ENCODE measurements around the gene C6orf52. TPM values are rescaled to one million over a fixed set of nuclear protein-coding genes. Genes with fewer than 3 reads are reported as not detected.
"Not testable (repeated sequence)": the region's sequence is repeated elsewhere in the genome, so short reads cannot be mapped to it uniquely, and the experiment has no call there.

C6orf52 gene
- total RNA-seq, 2 experiments from 2014 or later, result 1.1 to 1.9 TPM

- ChIA-PET CTCF (no interaction called here), POLR2A (no interaction called here)
- Mint-ChIP-seq H3K4me1 (peaks cover 36% of the 10 kb centered on the region), H3K36me3 (ENCODE audit: low read depth) (peaks cover 14% of the 10 kb centered on the region), H3K27me3 (no peaks in the 10 kb centered on the region), H3K9me3 (no peaks in the 10 kb centered on the region), H3K27ac (peak overlapping the region; percentile 100), H3K4me3 (peak overlapping the region; percentile 91)
- DNase-seq, result no peak
These were observed 1.4 kb downstream of the C6orf52 start for GRCh38 chr6:10692965-10693538.

GRCh38 chr6:10690651-10691445 lies 3.6 kb downstream of the C6orf52 start:
- POLR2A ChIA-PET, result no interaction called here
- peaks cover 6% of the 10 kb centered on the region for H3K36me3 Mint-ChIP-seq (ENCODE audit: low read depth)
- H3K4me3 Mint-ChIP-seq, result no peak overlapping the region
- no peak overlapping the region for H3K27ac Mint-ChIP-seq
- CTCF ChIA-PET, result interaction anchor here (0.6 kb wide), 1 partner anchor 549 kb away, joined by 3 read pairs; no protein-coding TSS in a partner anchor
- DNase-seq, result no peak
- H3K4me1 Mint-ChIP-seq, result peaks cover 22% of the 10 kb centered on the region
- H3K9me3 Mint-ChIP-seq, result no peaks in the 10 kb centered on the region
- H3K27me3 Mint-ChIP-seq, result peaks cover 10% of the 10 kb centered on the region

GRCh38 chr6:10687582-10687981 lies 6.8 kb downstream of the C6orf52 start:
- Mint-ChIP-seq H3K36me3 (ENCODE audit: low read depth) (no peaks in the 10 kb centered on the region), H3K27ac (no peak overlapping the region), H3K27me3 (peaks cover 12% of the 10 kb centered on the region), H3K4me1 (peaks cover 27% of the 10 kb centered on the region), H3K4me3 (no peak overlapping the region), H3K9me3 (no peaks in the 10 kb centered on the region)
- CTCF ChIA-PET, result interaction anchor here (0.6 kb wide), 1 partner anchor 20 kb away, joined by 3 read pairs; no protein-coding TSS in a partner anchor
- POLR2A ChIA-PET, result no interaction called here
- no peak for DNase-seq

GRCh38 chr6:10686901-10687300 lies 7.5 kb downstream of the C6orf52 start:
- Mint-ChIP-seq H3K27me3 (peaks cover 12% of the 10 kb centered on the region), H3K4me1 (peaks cover 30% of the 10 kb centered on the region), H3K36me3 (ENCODE audit: low read depth) (no peaks in the 10 kb centered on the region), H3K4me3 (no peak overlapping the region), H3K9me3 (peaks cover 5% of the 10 kb centered on the region), H3K27ac (no peak overlapping the region)
- POLR2A ChIA-PET, result no interaction called here
- no peak for DNase-seq
- CTCF ChIA-PET, result no interaction called here

GRCh38 chr6:10685092-10685915 lies 9.1 kb downstream of the C6orf52 start:
- CTCF ChIA-PET, result no interaction called here
- Mint-ChIP-seq H3K27me3 (peaks cover 12% of the 10 kb centered on the region), H3K36me3 (ENCODE audit: low read depth) (no peaks in the 10 kb centered on the region), H3K27ac (no peak overlapping the region), H3K4me3 (no peak overlapping the region), H3K9me3 (peaks cover 7% of the 10 kb centered on the region), H3K4me1 (peaks cover 30% of the 10 kb centered on the region)
- POLR2A ChIA-PET, result interaction anchor here (0.5 kb wide), 1 partner anchor 137 kb away, joined by 7 read pairs; no protein-coding TSS in a partner anchor
- no peak for DNase-seq

- ChIA-PET POLR2A (no interaction called here), CTCF (no interaction called here)
- peaks cover 14% of the 10 kb centered on the region for H3K27me3 Mint-ChIP-seq
- peaks cover 7% of the 10 kb centered on the region for H3K9me3 Mint-ChIP-seq
- H3K36me3 Mint-ChIP-seq (ENCODE audit: low read depth), result no peaks in the 10 kb centered on the region
- H3K4me1 Mint-ChIP-seq, result peaks cover 30% of the 10 kb centered on the region
- no peak overlapping the region for H3K27ac Mint-ChIP-seq
- no peak overlapping the region for H3K4me3 Mint-ChIP-seq
- no peak for DNase-seq
These were observed 9.8 kb downstream of the C6orf52 start for GRCh38 chr6:10684618-10685017.

- Mint-ChIP-seq H3K27ac (no peak overlapping the region), H3K36me3 (ENCODE audit: low read depth) (no peaks in the 10 kb centered on the region), H3K27me3 (peaks cover 13% of the 10 kb centered on the region), H3K9me3 (peaks cover 7% of the 10 kb centered on the region), H3K4me3 (no peak overlapping the region), H3K4me1 (peaks cover 30% of the 10 kb centered on the region)
- no peak for DNase-seq
- POLR2A ChIA-PET, result no interaction called here
- CTCF ChIA-PET, result no interaction called here
These were observed 11.9 kb downstream of the C6orf52 start for GRCh38 chr6:10682355-10682988.

GRCh38 chr6:10681795-10682194 lies 12.6 kb downstream of the C6orf52 start:
- H3K4me3 Mint-ChIP-seq, result no peak overlapping the region
- no peaks in the 10 kb centered on the region for H3K36me3 Mint-ChIP-seq (ENCODE audit: low read depth)
- peak overlapping the region; percentile 29 for H3K27ac Mint-ChIP-seq
- POLR2A ChIA-PET, result no interaction called here
- CTCF ChIA-PET, result no interaction called here
- H3K27me3 Mint-ChIP-seq, result peaks cover 9% of the 10 kb centered on the region
- peaks cover 7% of the 10 kb centered on the region for H3K9me3 Mint-ChIP-seq
- no peak for DNase-seq
- peaks cover 30% of the 10 kb centered on the region for H3K4me1 Mint-ChIP-seq

GRCh38 chr6:10678456-10678855 lies 16.0 kb downstream of the C6orf52 start:
- H3K27me3 Mint-ChIP-seq, result peaks cover 2% of the 10 kb centered on the region
- CTCF ChIA-PET, result no interaction called here

GRCh38 chr6:10676403-10676802 lies 18.0 kb downstream of the C6orf52 start:
- peaks cover 5% of the 10 kb centered on the region for H3K27me3 Mint-ChIP-seq
- no peak overlapping the region for H3K27ac Mint-ChIP-seq
- no peaks in the 10 kb centered on the region for H3K36me3 Mint-ChIP-seq (ENCODE audit: low read depth)
- no peaks in the 10 kb centered on the region for H3K4me1 Mint-ChIP-seq
- ChIA-PET CTCF (no interaction called here), POLR2A (no interaction called here)
- no peak overlapping the region for H3K4me3 Mint-ChIP-seq
- DNase-seq, result no peak
- no peaks in the 10 kb centered on the region for H3K9me3 Mint-ChIP-seq

More at GRCh38 chr6:10678456-10678855, 16.0 kb downstream of the C6orf52 start:
- POLR2A ChIA-PET, result no interaction called here
- Mint-ChIP-seq H3K36me3 (ENCODE audit: low read depth) (no peaks in the 10 kb centered on the region), H3K9me3 (peaks cover 7% of the 10 kb centered on the region), H3K4me3 (no peak overlapping the region), H3K27ac (no peak overlapping the region), H3K4me1 (peaks cover 11% of the 10 kb centered on the region)
- no peak for DNase-seq

GRCh38 chr6:10668126-10668917 lies 26.1 kb downstream of the C6orf52 start:
- Mint-ChIP-seq H3K9me3 (no peaks in the 10 kb centered on the region), H3K27me3 (peaks cover 16% of the 10 kb centered on the region), H3K4me1 (no peaks in the 10 kb centered on the region), H3K27ac (no peak overlapping the region), H3K4me3 (no peak overlapping the region), H3K36me3 (ENCODE audit: low read depth) (no peaks in the 10 kb centered on the region)
- DNase-seq, result no peak
- ChIA-PET CTCF (no interaction called here), POLR2A (no interaction called here)

- H3K4me3 Mint-ChIP-seq; CTCF ChIA-PET; H3K27ac Mint-ChIP-seq; H3K4me1 Mint-ChIP-seq; H3K36me3 Mint-ChIP-seq (ENCODE audit: low read depth); POLR2A ChIA-PET; H3K9me3 Mint-ChIP-seq; DNase-seq: not testable (repeated sequence)
- peaks cover 14% of the 10 kb centered on the region for H3K27me3 Mint-ChIP-seq
These were observed 28.8 kb downstream of the C6orf52 start for GRCh38 chr6:10665595-10665994.
